ENCODE results near the gene TM4SF20. TPM values are rescaled to one million over a fixed set of nuclear protein-coding genes. Genes with fewer than 3 reads are reported as not detected.
A peak's percentile ranks its signal among the peaks of the same experiment; 100 is the strongest.

Gene TM4SF20
- total RNA-seq, 1 donor, result under 0.01 TPM

- H3K4me3 ChIP-seq (ENCODE audit: low read depth, low read length), result no peak overlapping the region
- TF ChIP-seq CTCF (IDR thresholded peaks at IDR 0.05; ENCODE audit: insufficient read depth, low read depth, low read length), result no peak
- no peak for DNase-seq (ENCODE audit: low read depth)
Measured at GRCh38 chr2:227339098-227339599, 40.0 kb downstream of the TM4SF20 start.

GRCh38 chr2:227337442-227337841 is 41.7 kb downstream of the TM4SF20 start:
- no peak for TF ChIP-seq CTCF (IDR thresholded peaks at IDR 0.05; ENCODE audit: insufficient read depth, low read depth, low read length)
- no peak overlapping the region for H3K4me3 ChIP-seq (ENCODE audit: low read depth, low read length)
- no peak for DNase-seq (ENCODE audit: low read depth)

- no peak for TF ChIP-seq CTCF (IDR thresholded peaks at IDR 0.05; ENCODE audit: insufficient read depth, low read depth, low read length)
- H3K4me3 ChIP-seq (ENCODE audit: low read depth, low read length), result no peak overlapping the region
- no peak for DNase-seq (ENCODE audit: low read depth)
Measured at GRCh38 chr2:227335713-227336112, 43.4 kb downstream of the TM4SF20 start.

GRCh38 chr2:227326783-227327182 is 52.3 kb downstream of the TM4SF20 start:
- DNase-seq (ENCODE audit: low read depth), result no peak

GRCh38 chr2:227325839-227326195 is 53.3 kb downstream of the TM4SF20 start:
- TF ChIP-seq CTCF (IDR thresholded peaks at IDR 0.05; ENCODE audit: insufficient read depth, low read depth, low read length), result no peak
- DNase-seq (ENCODE audit: low read depth), result peak; percentile 59
- peak overlapping the region; percentile 97 for H3K4me3 ChIP-seq (ENCODE audit: low read depth, low read length)

More at GRCh38 chr2:227326783-227327182, 52.3 kb downstream of the TM4SF20 start:
- H3K4me3 ChIP-seq (ENCODE audit: low read depth, low read length), result peak overlapping the region; percentile 97
- no peak for TF ChIP-seq CTCF (IDR thresholded peaks at IDR 0.05; ENCODE audit: insufficient read depth, low read depth, low read length)

GRCh38 chr2:227324995-227325838 is 53.9 kb downstream of the TM4SF20 start, which contains the start of gene MFF:
TSS of gene MFF (plus strand) at chr2:227325251. CDS start at chr2:227330666, 5,415 bp downstream.
- peak within 1 kb of the TSS; percentile 97 for H3K4me3 ChIP-seq (ENCODE audit: low read depth, low read length)
- TF ChIP-seq CTCF (IDR thresholded peaks at IDR 0.05; ENCODE audit: insufficient read depth, low read depth, low read length), result peak; percentile 7
- DNase-seq (ENCODE audit: low read depth), result peak; percentile 92

All from fibroblast of villous mesenchyme (primary cell).